GM12801 (cell line): Measurements from ENCODE around the gene ALDH4A1.

ENCODE experiments used
- CTCF ChIP-seq: IDR thresholded peaks from one replicate; pipeline ENCODE4 v1.5.1; 2011; ENCODE audit warnings: control low read depth; ENCODE audit not compliant: insufficient read length; ENCODE audit errors: extremely low read depth

Gene ALDH4A1

GRCh38 chr1:18907917-18908845 lies 5.8 kb upstream of the ALDH4A1 start:
- no peak for TF ChIP-seq CTCF

DNA sequence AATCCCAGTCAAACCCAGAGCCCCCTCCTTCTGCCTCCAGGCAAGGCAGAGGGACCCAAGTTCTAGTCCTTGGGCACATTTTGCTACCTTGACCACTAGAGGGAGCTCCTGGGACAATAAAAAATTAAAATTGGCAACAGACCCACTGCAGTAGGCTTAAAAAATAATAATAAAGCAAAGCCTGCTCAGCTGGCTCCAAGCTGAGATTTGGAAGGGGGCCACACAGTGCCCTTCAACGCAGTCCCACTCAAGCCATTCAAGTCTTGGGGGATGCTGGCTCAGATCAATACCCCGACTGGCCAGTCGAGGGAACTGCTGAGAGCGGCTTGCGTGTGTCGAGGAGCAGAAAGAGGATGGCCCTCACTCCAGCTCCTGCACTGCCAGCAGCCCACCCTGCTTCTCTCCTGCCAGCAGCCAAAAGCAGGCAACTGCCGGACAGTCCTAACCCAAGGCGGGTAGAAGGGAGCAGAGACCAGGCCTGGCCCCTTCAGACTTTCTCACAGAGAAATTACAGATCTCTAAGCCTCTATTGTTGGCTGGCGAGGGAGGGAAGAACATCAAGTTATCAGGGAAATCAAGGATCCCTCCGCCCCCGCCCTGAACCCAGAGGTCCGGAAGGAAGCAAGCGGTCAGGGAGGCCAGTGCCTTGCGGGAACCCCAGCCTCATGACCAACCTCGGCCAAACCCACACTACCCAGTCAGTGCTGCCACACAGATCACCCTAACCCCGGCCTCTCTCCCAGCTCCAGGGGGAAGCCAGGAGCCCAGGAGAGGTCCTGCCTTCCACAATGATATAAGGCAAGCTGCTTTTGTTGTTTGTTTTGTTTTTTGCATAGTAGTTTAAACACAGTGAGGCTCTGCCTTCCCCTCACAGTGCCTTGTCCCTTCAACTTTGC lies 4.9 kb upstream of the ALDH4A1 start:
- no peak for TF ChIP-seq CTCF

DNA sequence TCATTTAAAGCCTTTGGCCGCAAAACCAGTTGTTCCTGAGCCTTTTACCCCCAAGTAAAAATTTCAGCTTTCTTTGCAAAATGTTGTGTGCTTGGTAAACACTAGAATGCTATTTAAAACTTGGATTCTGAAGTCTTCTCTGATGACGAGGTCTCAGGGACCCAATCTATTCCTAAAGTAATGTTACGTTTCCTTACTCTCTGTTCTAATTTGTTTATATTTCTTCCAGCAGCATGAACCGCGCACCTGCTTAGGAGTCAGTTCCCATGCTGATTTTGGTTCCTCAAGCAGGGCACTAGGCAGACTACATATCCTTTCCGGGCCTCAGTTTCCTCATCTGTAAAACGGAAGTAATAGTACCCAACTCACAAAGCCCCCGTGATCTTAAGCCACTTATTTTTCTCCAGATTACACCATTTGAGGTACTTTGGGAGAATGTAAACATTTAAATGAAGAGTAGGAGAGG lies 969 bp upstream of the ALDH4A1 start:
- TF ChIP-seq CTCF = no peak

- no peak for TF ChIP-seq CTCF
These were observed 318 bp downstream of the ALDH4A1 start for GRCh38 chr1:18901952-18902522.

GRCh38 chr1:18901147-18901951 lies 1.0 kb downstream of the ALDH4A1 start:
- no peak for TF ChIP-seq CTCF

DNA sequence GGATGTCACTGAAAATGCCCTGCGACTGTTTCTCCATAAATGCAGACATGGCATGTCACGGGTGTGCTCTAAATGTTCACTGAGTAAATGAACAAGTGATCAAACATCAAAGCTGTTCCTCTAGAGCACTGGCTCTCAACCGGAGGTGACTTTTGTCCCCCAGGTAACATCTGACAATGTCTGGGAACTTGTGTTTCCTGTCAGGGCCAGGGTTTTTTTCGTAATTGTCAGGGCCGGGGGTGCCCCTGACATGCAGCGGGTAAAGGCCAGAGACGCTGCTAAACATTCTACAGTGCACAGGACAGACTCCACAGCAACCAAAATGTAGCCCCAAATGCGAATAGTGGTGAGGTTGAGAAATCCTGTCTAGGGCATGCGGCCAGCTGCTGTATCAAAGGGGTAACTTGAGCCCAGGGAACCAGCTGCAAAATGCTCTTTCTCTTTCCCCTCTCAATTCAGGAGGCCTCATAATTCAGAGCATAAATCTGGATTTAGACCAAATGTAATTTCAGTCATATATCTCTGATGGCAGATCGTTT lies 2.0 kb downstream of the ALDH4A1 start:
- TF ChIP-seq CTCF = no peak
